HG03342 (cell line): ENCODE data around the gene SH3RF1.

ENCODE experiments used
- ATAC-seq: cut with Tn5 transposase; IDR thresholded peaks from one replicate; pipeline ENCODE4 v1.9.1; 2021; ENCODE audit warnings: mild to moderate bottlenecking, moderate library complexity; ENCODE audit not compliant: unreplicated experiment

Gene SH3RF1

GRCh38 chr4:169139021-169139420 is 131.7 kb downstream of the SH3RF1 start:
- no peak for ATAC-seq

GRCh38 chr4:169137558-169137920 is 133.2 kb downstream of the SH3RF1 start:
- ATAC-seq: no peak

GRCh38 chr4:169136796-169137557 is 133.8 kb downstream of the SH3RF1 start:
- ATAC-seq: no peak

GRCh38 chr4:169136330-169136729 is 134.4 kb downstream of the SH3RF1 start:
- ATAC-seq: no peak

GRCh38 chr4:169135776-169136175 is 135.0 kb downstream of the SH3RF1 start:
- ATAC-seq: no peak

GRCh38 chr4:169133932-169134331 is 136.8 kb downstream of the SH3RF1 start:
- no peak for ATAC-seq

DNA sequence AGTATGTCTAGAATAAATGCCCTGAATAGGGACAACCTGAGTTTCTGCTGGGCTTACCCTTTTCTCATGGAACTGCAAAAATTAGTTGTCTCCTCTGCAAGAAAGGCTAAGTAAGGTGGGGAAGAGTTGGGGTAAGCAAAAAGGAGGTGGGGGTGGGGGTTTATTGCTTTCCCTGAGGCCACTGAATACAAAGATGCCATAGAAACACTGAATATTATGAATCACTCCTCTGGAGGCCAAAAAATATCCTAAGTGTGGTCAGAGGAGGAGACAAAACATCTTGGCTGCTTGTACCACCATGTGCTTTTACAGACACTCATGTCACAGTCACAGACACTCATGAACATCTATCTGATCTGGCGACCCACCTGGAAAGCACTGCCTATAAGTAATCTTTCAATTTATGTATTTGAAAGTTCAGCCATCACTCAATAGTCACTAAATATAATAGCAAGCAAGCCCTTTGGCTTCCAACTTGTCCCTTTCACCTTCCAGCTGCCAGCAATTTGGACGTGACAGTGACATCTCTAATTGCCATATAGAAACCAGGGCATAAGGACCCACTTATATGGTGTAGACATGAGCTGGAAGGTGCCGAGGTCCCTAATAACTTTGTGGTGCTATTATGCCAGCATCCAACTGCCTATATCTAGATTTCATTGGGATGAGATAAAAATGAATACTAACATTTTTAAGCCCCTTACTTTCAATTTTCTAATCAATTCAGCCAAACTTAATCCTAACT is 138.0 kb downstream of the SH3RF1 start:
- no peak for ATAC-seq

- no peak for ATAC-seq
Observed at GRCh38 chr4:169131556-169132208, 139.1 kb downstream of the SH3RF1 start.

DNA sequence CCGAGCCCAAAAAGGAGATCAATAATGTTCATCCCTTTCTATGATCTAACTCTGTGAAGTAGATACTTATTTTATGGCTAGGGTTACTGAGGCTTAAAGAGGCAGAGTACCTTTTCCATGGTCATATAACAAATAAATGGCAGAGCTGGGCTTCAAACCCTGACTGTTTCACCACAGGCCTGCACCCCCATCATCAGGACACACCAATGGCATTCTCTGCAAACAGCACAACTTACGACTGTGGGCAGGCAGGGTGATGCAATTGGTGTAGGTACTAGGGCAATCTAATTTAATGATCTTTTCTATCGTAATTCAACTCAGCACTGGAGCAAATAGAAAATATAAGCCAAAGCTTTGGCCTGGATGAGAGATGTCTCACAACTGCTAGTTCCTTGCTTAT is 141.9 kb downstream of the SH3RF1 start:
- no peak for ATAC-seq

GRCh38 chr4:169127314-169127713 is 143.4 kb downstream of the SH3RF1 start:
- ATAC-seq: no peak

- ATAC-seq: no peak
Observed at GRCh38 chr4:169124661-169125060, 146.1 kb downstream of the SH3RF1 start.

DNA sequence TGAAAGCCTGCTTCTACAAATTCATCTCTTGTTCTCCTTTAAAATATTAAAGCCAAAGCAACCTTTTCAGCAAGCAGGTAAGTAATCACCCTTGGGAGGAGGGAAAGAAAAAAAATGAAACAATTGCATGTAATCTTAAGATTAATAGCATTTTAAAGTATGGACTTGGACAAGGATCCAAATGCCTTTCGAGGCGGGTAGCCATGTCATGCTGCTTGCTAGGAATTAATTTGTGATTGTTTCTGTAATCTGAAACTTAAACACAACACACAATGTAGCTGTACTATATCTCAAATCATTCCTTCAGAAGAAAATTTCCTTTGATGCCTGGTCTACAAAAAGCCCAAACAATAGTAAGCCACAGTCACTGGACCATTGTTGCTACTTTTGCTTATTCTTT is 148.3 kb downstream of the SH3RF1 start:
- no peak for ATAC-seq

DNA sequence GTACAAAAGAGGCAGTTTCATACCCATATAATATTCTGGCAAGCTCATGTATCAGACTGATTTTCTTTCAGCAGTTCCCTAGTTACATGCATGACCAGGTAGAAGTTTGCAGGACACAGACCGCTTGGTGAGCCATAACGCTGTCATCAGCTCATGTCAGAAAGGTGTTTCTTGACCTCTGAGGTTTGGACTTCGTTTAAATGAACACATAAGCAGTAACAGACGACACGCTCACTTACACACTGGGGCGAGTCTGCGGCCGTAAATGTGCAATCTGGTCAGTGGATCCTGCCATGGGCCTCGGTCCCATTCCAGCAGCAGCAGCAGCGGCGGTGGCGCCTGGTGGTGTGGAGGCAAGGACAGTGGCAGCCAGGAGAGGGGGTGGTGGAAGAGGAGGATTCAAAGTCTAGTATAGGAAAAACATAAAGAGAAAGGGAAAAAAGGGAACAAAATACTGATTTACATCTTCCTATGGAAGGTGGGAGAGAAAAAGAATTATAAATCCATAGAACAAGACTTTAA is 148.8 kb downstream of the SH3RF1 start:
- no peak for ATAC-seq

GRCh38 chr4:169120624-169121023 is 150.1 kb downstream of the SH3RF1 start:
- no peak for ATAC-seq

DNA sequence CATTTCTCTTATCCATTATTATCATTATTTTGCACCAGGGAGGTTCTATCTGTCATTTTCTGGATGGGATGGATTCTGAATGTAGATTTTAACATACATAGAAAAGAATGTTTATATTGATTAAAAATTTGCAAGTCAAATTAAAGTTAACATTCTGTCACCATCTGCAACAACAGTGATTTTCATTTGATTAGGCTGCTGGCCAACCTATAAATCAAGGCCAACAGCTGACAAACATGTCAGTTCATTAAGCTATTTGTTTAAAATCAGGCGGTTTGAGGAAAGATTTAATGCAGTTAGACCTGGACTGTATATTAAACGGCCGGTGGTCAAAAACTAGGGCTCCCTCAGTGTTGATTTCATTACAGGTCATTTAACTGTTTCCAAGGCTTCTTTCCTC is 151.2 kb downstream of the SH3RF1 start:
- ATAC-seq: no peak

- no peak for ATAC-seq
Observed at GRCh38 chr4:169117591-169118081, 153.1 kb downstream of the SH3RF1 start.

DNA sequence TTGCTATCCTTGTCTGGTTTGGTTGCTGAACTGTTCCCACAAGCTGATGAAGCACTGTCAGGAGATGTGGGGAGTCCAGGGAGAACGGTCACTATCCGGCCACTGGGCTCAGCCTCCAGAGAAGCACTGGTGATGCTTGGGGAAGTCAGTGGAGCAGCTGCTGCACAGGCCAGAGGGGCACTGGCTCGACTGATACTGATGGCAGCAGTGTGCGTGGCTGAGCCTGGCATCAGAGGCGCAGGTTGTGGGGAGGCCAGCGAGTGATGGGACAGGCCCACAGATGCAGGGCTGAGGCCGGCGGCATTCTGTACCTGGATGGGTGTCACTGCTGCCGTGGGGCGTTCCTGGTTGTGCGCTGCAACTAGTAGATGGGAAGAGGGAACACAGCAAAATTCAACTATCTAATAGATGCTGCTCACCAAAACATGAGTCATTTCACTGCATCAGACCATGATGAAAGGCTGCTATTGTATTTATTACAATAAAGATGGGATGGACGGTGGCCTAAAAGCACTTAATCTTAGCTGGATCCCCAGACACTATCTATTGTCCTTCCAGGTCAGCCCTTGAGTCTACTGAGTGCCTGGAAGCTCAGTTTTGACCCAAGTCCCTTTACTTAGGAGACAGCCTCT is 154.4 kb downstream of the SH3RF1 start:
- ATAC-seq: no peak

- ATAC-seq: no peak
Observed at GRCh38 chr4:169115897-169116254, 154.9 kb downstream of the SH3RF1 start.

- no peak for ATAC-seq
Observed at GRCh38 chr4:169115144-169115896, 155.4 kb downstream of the SH3RF1 start.

- ATAC-seq: no peak
Observed at GRCh38 chr4:169114341-169114974, 156.3 kb downstream of the SH3RF1 start.
